A549 treated with CpdA at 1 μM for 4 hours (cell line): Measurements from ENCODE around the gene P3R3URF. TPM values are rescaled to one million over a fixed set of nuclear protein-coding genes. Genes with fewer than 3 reads are reported as not detected.

Experiments
- total RNA-seq: library from RNA; stranded (reverse); fragments of 200-300 nt; extraction: Qiagen RNA extraction; gene quantifications from 5 replicates; pipeline ENCODE4 v1.2.3, GENCODE V29; 2022; ENCODE audit warnings: low read depth

Gene P3R3URF
- not detected in 5 replicates for total RNA-seq

DNA sequence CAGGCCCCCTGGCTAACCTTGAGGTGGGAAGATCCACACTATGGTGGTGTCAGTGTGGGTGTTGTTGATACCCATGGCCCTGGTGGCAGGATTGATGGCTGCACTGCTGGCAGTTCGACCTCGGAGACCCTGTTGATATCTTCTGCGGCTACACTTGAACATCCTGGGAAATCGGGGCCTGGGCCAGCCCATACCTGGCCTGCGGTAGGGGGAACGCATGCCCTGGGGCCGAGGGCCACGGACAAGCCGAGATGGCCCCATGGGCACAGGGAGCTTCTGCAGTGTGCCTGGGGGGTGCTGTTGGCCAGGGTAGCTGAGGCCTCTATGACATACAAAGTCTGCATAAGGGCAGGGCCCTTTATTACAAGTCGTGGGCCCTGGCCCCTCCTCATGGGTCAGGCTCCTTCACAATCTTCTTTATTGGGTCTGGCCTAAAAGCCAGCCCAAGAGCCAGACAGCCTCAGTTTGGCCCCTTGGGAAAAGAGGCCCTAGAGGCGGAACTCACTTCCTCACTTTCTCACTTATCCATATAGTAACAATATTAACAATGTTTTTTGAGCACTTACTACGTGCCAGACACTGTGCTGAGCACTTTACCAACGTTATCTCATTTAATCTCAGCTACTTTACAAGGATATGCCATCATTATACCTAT lies at the start of gene P3R3URF:
Gene P3R3URF, minus strand, starts transcription at position 278 of the 655 bp plus-strand sequence. Its CDS starts 17 bp downstream, at position 261.

DNA sequence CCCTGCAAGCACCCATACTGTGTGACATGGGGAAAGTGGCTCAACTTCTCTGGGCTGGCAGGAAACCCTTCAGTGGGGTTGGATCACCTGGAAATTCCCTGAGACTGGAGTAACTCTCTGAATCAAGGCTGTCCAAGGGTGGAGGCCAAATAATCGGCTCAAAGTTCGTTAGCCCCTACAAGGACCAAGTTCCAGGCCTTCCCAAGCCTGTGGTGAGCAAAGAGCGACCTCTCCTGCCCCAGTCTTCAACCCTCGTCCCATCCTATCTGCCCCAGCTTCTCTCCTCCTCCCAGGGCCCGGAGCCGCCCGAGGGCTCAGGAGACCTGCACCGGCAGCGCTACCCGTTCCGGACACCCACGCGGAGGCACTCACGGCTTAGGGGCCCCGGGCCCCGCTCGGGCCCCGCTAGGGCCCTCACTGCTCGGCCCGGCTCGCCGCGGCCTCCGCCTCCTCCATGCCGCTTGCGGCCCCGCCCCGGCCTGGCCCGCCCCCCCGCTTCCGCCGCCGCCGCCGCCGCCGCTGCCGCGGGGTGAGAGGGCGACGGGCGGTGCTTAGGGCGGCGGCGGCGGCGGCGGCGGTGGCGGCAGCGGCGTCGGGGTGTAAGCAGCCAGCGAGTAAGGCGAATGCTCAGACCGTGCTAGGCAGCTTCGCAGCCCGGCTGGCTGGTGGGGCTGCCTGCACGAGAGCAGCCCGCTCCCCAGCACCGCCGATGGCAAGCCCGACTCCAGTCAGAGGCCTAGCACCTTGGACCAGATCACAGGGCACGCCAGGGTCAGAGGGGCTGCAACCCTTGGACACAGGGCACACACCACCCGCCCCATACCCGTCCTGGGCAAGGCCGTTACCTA lies 21.9 kb upstream of the P3R3URF start, which contains the start of gene POMGNT1:
Gene POMGNT1, minus strand, starts transcription at position 471 of the 848 bp plus-strand sequence. CDS start 613 bp downstream, outside the sequence.

GRCh38 chr1:46174448-46175231 lies 1.6 kb downstream of the P3R3URF start, which contains the start of gene TSPAN1:
TSPAN1 (plus strand) TSS chr1:46175087; CDS start chr1:46181108, 6,021 bp downstream.

DNA sequence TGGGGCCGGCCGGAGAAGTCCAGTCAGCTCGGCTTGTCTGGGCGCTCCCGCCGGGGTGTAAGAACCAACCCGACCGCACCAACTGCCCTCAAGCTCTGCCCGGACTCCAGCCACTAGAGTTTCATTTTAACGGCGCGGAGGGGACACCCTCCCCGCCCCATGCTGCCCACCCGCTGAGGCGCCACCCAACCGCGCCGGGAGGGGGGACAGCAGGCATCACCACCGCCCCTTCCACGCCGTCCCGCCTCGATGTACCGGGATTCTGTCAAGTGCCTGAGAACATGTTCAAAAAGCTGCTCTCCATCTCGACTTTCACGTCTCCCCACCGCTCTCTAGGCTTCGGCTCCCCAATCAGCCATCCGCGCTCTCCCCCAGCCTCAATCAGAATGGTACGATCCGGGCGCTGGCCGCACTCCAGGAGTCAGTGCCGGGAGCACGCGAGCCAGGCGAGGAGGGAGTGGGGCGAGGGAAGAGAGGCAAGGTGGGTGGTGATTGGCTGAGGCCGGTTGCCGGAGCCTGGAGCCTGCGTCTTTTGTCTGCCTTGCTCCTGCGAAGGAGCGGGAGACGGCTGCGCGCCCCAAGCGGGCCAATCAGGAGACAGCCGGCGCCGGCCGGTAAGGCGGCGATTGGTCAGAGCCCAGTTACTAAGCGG lies 43.6 kb downstream of the P3R3URF start, which contains the start of gene PIK3R3:
Gene PIK3R3, minus strand, starts transcription at position 101 of the 652 bp plus-strand sequence. CDS start 677 bp downstream, outside the sequence.

Other genes starting within 250 kb of the P3R3URF start
- 0.72 to 1.1 TPM (median 0.96 TPM) in 5 replicates for gene PIK3R3, start 43.9 kb downstream of the P3R3URF start, total RNA-seq
- gene TSPAN1, start 1.4 kb downstream of the P3R3URF start, total RNA-seq = 1.6 to 3.1 TPM (median 2.6 TPM) in 5 replicates
- gene POMGNT1, start 21.9 kb upstream of the P3R3URF start, total RNA-seq = 35.0 to 50.0 TPM (median 48.7 TPM) in 5 replicates
- gene LURAP1, start 26.8 kb upstream of the P3R3URF start, total RNA-seq = not detected in 5 replicates
- 10.2 to 12.8 TPM (median 12.1 TPM) in 5 replicates for gene RAD54L, start 71.3 kb upstream of the P3R3URF start, total RNA-seq
- gene LRRC41, start 127.1 kb upstream of the P3R3URF start, total RNA-seq = 36.5 to 46.3 TPM (median 42.0 TPM) in 5 replicates
- 397 to 570 TPM (median 421 TPM) in 5 replicates for gene UQCRH, start 127.2 kb upstream of the P3R3URF start, total RNA-seq
- gene NSUN4, start 164.3 kb upstream of the P3R3URF start, total RNA-seq = 11.5 to 14.9 TPM (median 13.3 TPM) in 5 replicates
- gene FAAH, start 217.8 kb upstream of the P3R3URF start, total RNA-seq = 0.81 to 2.6 TPM (median 0.83 TPM) in 5 replicates